H9 (cell line): Measurements from ENCODE around the gene TMA7. TPM values are rescaled to one million over a fixed set of nuclear protein-coding genes. Genes with fewer than 3 reads are reported as not detected.

ENCODE experiments used
- DNase-seq: peaks from one replicate; pipeline ENCODE4 v3.0.0-alpha.2; 2017
- H2AFZ ChIP-seq: one replicate; pipeline ENCODE4 v1.6.1; 2013; ENCODE audit warnings: mild to moderate bottlenecking, low read length, control low read depth, moderate library complexity
- H2AK5ac ChIP-seq: 2 replicates; pipeline ENCODE4 v1.6.1; 2013; ENCODE audit warnings: low read length, control low read depth, mixed read lengths; ENCODE audit not compliant: insufficient read length
- H2BK120ac ChIP-seq: one replicate; pipeline ENCODE4 v1.6.1; 2013; ENCODE audit warnings: low read depth, mild to moderate bottlenecking, low read length, control low read depth, inconsistent platforms; ENCODE audit not compliant: poor library complexity, severe bottlenecking
- H2BK12ac ChIP-seq: 2 replicates; pipeline ENCODE4 v1.6.1; 2013; ENCODE audit warnings: low read length, control low read depth, mixed read lengths, low read depth; ENCODE audit not compliant: insufficient read length
- H2BK15ac ChIP-seq: 2 replicates; pipeline ENCODE4 v1.6.1; 2013; ENCODE audit warnings: low read depth, low read length, control low read depth
- H2BK20ac ChIP-seq: one replicate; pipeline ENCODE4 v1.6.1; 2013; ENCODE audit warnings: low read depth, mild to moderate bottlenecking, low read length, control low read depth, inconsistent platforms; ENCODE audit not compliant: poor library complexity, severe bottlenecking
- H2BK5ac ChIP-seq: 2 replicates; pipeline ENCODE4 v1.6.1; 2013; ENCODE audit warnings: low read length, control low read depth, mixed read lengths; ENCODE audit not compliant: insufficient read length
- H3K14ac ChIP-seq: 2 replicates; pipeline ENCODE4 v1.6.1; 2013; ENCODE audit warnings: low read length, control low read depth; ENCODE audit not compliant: insufficient read depth
- H3K18ac ChIP-seq: 2 replicates; pipeline ENCODE4 v1.6.1; 2013; ENCODE audit warnings: low read depth, mild to moderate bottlenecking, mixed read lengths, low read length, control low read depth; ENCODE audit not compliant: insufficient read length
- H3K23ac ChIP-seq: 2 replicates; pipeline ENCODE4 v1.6.1; 2013; ENCODE audit warnings: low read length, control low read depth, mixed read lengths, low read depth; ENCODE audit not compliant: insufficient read length
- H3K23me2 ChIP-seq: 2 replicates; pipeline ENCODE4 v1.6.1; 2013; ENCODE audit warnings: low read depth, mild to moderate bottlenecking, mixed read lengths, low read length, control low read depth; ENCODE audit not compliant: insufficient read length, poor library complexity, severe bottlenecking
- H3K27ac ChIP-seq: 2 replicates; pipeline ENCODE4 v1.5.1; 2013; ENCODE audit warnings: low read length, control low read depth, mixed read lengths, low read depth; ENCODE audit not compliant: insufficient read length
- H3K27me3 ChIP-seq: 2 replicates; pipeline ENCODE4 v1.6.1; 2013; ENCODE audit warnings: low read length, control low read depth, inconsistent platforms; ENCODE audit not compliant: insufficient read depth
- H3K4ac ChIP-seq: 2 replicates; pipeline ENCODE4 v1.6.1; 2013; ENCODE audit warnings: low read depth, mild to moderate bottlenecking, control low read depth, inconsistent platforms, low read length, moderate library complexity
- H3K4me1 ChIP-seq: 2 replicates; pipeline ENCODE4 v1.6.1; 2013; ENCODE audit warnings: low read length, control low read depth, inconsistent platforms; ENCODE audit not compliant: insufficient read depth
- H3K4me2 ChIP-seq: 2 replicates; pipeline ENCODE4 v1.6.1; 2013; ENCODE audit warnings: low read length, control low read depth, mixed read lengths; ENCODE audit not compliant: insufficient read length, insufficient read depth
- H3K56ac ChIP-seq: 2 replicates; pipeline ENCODE4 v1.6.1; 2013; ENCODE audit warnings: low read depth, mild to moderate bottlenecking, mixed read lengths, low read length, control low read depth; ENCODE audit not compliant: insufficient read length
- H3K79me1 ChIP-seq: 2 replicates; pipeline ENCODE4 v1.6.1; 2013; ENCODE audit warnings: low read depth, mild to moderate bottlenecking, moderate library complexity, low read length, control low read depth, inconsistent platforms; ENCODE audit not compliant: insufficient read depth, poor library complexity, severe bottlenecking
- H3K79me2 ChIP-seq: 2 replicates; pipeline ENCODE4 v1.6.1; 2013; ENCODE audit warnings: low read length, control low read depth, inconsistent platforms; ENCODE audit not compliant: insufficient read depth
- H3K9ac ChIP-seq: 2 replicates; pipeline ENCODE4 v1.6.1; 2013; ENCODE audit warnings: low read length, control low read depth, mixed read lengths; ENCODE audit not compliant: insufficient read length; ENCODE audit errors: extremely low read depth
- H3K9me3 ChIP-seq: one replicate; pipeline ENCODE4 v1.6.1; 2013; ENCODE audit warnings: low read depth, low read length, inconsistent platforms; ENCODE audit not compliant: control insufficient read depth
- H3T11ph ChIP-seq: one replicate; pipeline ENCODE4 v1.6.1; 2013; ENCODE audit warnings: mild to moderate bottlenecking, low read length, control low read depth, inconsistent platforms
- H4K20me1 ChIP-seq: one replicate; pipeline ENCODE4 v1.6.1; 2013; ENCODE audit not compliant: control insufficient read depth, insufficient read length, insufficient read depth
- H4K5ac ChIP-seq: 2 replicates; pipeline ENCODE4 v1.6.1; 2013; ENCODE audit warnings: low read depth, mild to moderate bottlenecking, mixed read lengths, low read length, control low read depth; ENCODE audit not compliant: insufficient read length
- H4K8ac ChIP-seq: replicated peaks from 2 replicates; pipeline ENCODE4 v1.6.1; 2013; ENCODE audit warnings: low read length, control low read depth, mixed read lengths, low read depth; ENCODE audit not compliant: insufficient read length
- H4K91ac ChIP-seq: 2 replicates; pipeline ENCODE4 v1.6.1; 2013; ENCODE audit warnings: low read depth, mild to moderate bottlenecking, moderate library complexity, mixed read lengths, low read length, control low read depth; ENCODE audit not compliant: insufficient read length
- H3K27ac Mint-ChIP-seq, 3 experiments: 2 replicates in 2 of 3; 3 replicates in 1 of 3; pipeline ENCODE4 v1.8.0; 2020 to 2021; ENCODE audit warnings: mixed read lengths in 3 of 3, mild to moderate bottlenecking in 1 of 3, moderate library complexity in 1 of 3
- H3K27me3 Mint-ChIP-seq: 2 replicates; pipeline ENCODE4 v1.8.0; 2021; ENCODE audit warnings: low read depth, mild to moderate bottlenecking, moderate library complexity, mixed read lengths
- H3K36me3 Mint-ChIP-seq, 3 experiments: 2 replicates in 2 of 3; 3 replicates in 1 of 3; pipeline ENCODE4 v1.8.0; 2020 to 2021; ENCODE audit warnings: low read depth in 3 of 3, mixed read lengths in 3 of 3; ENCODE audit not compliant: insufficient read depth in 1 of 3
- H3K4me1 Mint-ChIP-seq, 2 experiments: 2 replicates each; pipeline ENCODE4 v1.8.0; 2020; ENCODE audit warnings: mixed read lengths in 2 of 2
- H3K4me3 Mint-ChIP-seq, 2 experiments: 2 replicates in 1 of 2; 3 replicates in 1 of 2; pipeline ENCODE4 v1.8.0; 2020 to 2021; ENCODE audit warnings: mild to moderate bottlenecking in 2 of 2, mixed read lengths in 2 of 2, moderate library complexity in 1 of 2
- H3K9me3 Mint-ChIP-seq, 2 experiments: 2 replicates in 1 of 2; 3 replicates in 1 of 2; pipeline ENCODE4 v1.8.0; 2020; ENCODE audit warnings: mild to moderate bottlenecking in 2 of 2, mixed read lengths in 2 of 2, moderate library complexity in 1 of 2
- CTCF ChIP-seq: fragments of 200-600 bp; sonication (generic); conservative IDR thresholded peaks from 3 replicates; pipeline ENCODE4 v1.8.0; 2021; ENCODE audit warnings: antibody characterized with exemption, mild to moderate bottlenecking
- WGBS: extraction: QIAGEN DNeasy Blood & Tissue Kit; methylation state at CpG from one replicate; pipeline ENCODE4 v1.1.7; 2013; ENCODE audit warnings: missing lambda C conversion rate, low lambda C conversion rate, mixed read lengths; ENCODE audit not compliant: insufficient read length; ENCODE audit errors: extremely low coverage; 5-methylcytosine and 5-hydroxymethylcytosine counted together
- total RNA-seq: library from RNA; stranded (reverse); gene quantifications from 2 replicates; pipeline ENCODE4 v1.2.1, GENCODE V29; 2021

TMA7 gene
- total RNA-seq, 1 experiment from 2014 or later: 305 TPM

GRCh38 chr3:48428088-48428571, 11.9 kb upstream of the TMA7 start:
- no peak overlapping the region for H4K5ac ChIP-seq
- H2AK5ac ChIP-seq: no peak overlapping the region
- peak overlapping the region; percentile 36 for H3K14ac ChIP-seq
- H3K27me3 ChIP-seq: no peaks in the 10 kb centered on the region
- no peak overlapping the region for H2BK15ac ChIP-seq
- Mint-ChIP-seq H3K36me3 (peaks cover 11 to 42% (median 32%) of the 10 kb centered on the region in 3 experiments; a peak in 6 of 7 replicates), H3K27ac (peak overlapping the region; percentile 50 to 97 (median 93)), H3K4me1 (peaks cover 55 to 59% of the 10 kb centered on the region in 2 experiments), H3K9me3 (no peaks in the 10 kb centered on the region), H3K27me3 (no peaks in the 10 kb centered on the region), H3K4me3 (peak overlapping the region; percentile 83 to 89)
- H3K9me3 ChIP-seq: no peaks in the 10 kb centered on the region
- H4K20me1 ChIP-seq: no peaks in the 10 kb centered on the region
- peaks cover 35% of the 10 kb centered on the region; the same call in 1 of the 2 replicates for H3K79me2 ChIP-seq
- H2BK120ac ChIP-seq: no peak overlapping the region
- no peak overlapping the region for H2AFZ ChIP-seq
- H3K4me1 ChIP-seq: peaks cover 13% of the 10 kb centered on the region; the same call in 1 of the 2 replicates
- no peak overlapping the region for H3K4ac ChIP-seq
- no peak overlapping the region for H2BK20ac ChIP-seq
- no peak overlapping the region for H4K91ac ChIP-seq
- no peak overlapping the region for H3T11ph ChIP-seq
- H3K56ac ChIP-seq: no peak overlapping the region
- no peaks in the 10 kb centered on the region for H3K79me1 ChIP-seq
- no peak overlapping the region for H2BK12ac ChIP-seq
- H3K9ac ChIP-seq: peak overlapping the region; percentile 44
- H3K18ac ChIP-seq: no peak overlapping the region
- peaks cover 13% of the 10 kb centered on the region for H3K23me2 ChIP-seq
- TF ChIP-seq CTCF: no peak
- peak overlapping the region; percentile 65 for H3K4me2 ChIP-seq
- no peak overlapping the region for H4K8ac ChIP-seq
- no peak overlapping the region for H3K23ac ChIP-seq
- no peak overlapping the region for H2BK5ac ChIP-seq
- DNase-seq: peak; percentile 59
- no CpG with 5 or more reads among the region's 7 CpGs for WGBS
- H3K27ac ChIP-seq: no peak overlapping the region
